Suprapubic skin (tissue), 4 donors: Measurements from ENCODE around the gene INSC.

ENCODE experiments used
- CTCF ChIP-seq, 2 donors: fragments of 200-600 bp in 1 of 2; fragments of 450-650 bp in 1 of 2; sonication (generic) in 1 of 2; IDR thresholded peaks; one replicate each; pipeline ENCODE4 v1.5.1; 2016 to 2019; ENCODE audit warnings: antibody characterized with exemption in 2 of 2, mild to moderate bottlenecking in 1 of 2, moderate library complexity in 1 of 2
- EP300 ChIP-seq: sonication (generic); formaldehyde crosslinking; IDR thresholded peaks from one replicate; pipeline ENCODE4 v1.6.1; 2017; ENCODE audit warnings: antibody characterized with exemption
- POLR2A ChIP-seq, 2 donors: fragments of 450-650 bp; IDR thresholded peaks; one replicate each; pipeline ENCODE4 v1.6.1; 2017; ENCODE audit warnings: antibody characterized with exemption in 2 of 2, mild to moderate bottlenecking in 2 of 2, moderate library complexity in 2 of 2
- POLR2AphosphoS5 ChIP-seq, 3 donors: sonication (generic); formaldehyde crosslinking; IDR thresholded peaks; one replicate each; pipeline ENCODE4 v1.6.1; 2017; ENCODE audit warnings: antibody characterized with exemption in 3 of 3

GRCh38 chr11:15148169-15148568, 33.4 kb downstream of the INSC start:
- TF ChIP-seq CTCF (IDR thresholded peaks at IDR 0.05) = no peak
- no peak for TF ChIP-seq EP300
- no peak for TF ChIP-seq POLR2A (IDR thresholded peaks at IDR 0.05)
- TF ChIP-seq POLR2AphosphoS5 (IDR thresholded peaks at IDR 0.05) = no peak
